HG03060 (cell line): ENCODE data around the gene ZMYND10.

Source experiments
- ATAC-seq: cut with Tn5 transposase; IDR thresholded peaks from one replicate; pipeline ENCODE4 v1.9.1; 2021; ENCODE audit warnings: low read depth, moderate number of reproducible peaks; ENCODE audit not compliant: unreplicated experiment

The ZMYND10 gene

GRCh38 chr3:50350213-50350526 is 4.6 kb upstream of the ZMYND10 start:
- ATAC-seq = no peak

GRCh38 chr3:50347187-50347813 is 1.8 kb upstream of the ZMYND10 start:
- ATAC-seq = no peak

DNA sequence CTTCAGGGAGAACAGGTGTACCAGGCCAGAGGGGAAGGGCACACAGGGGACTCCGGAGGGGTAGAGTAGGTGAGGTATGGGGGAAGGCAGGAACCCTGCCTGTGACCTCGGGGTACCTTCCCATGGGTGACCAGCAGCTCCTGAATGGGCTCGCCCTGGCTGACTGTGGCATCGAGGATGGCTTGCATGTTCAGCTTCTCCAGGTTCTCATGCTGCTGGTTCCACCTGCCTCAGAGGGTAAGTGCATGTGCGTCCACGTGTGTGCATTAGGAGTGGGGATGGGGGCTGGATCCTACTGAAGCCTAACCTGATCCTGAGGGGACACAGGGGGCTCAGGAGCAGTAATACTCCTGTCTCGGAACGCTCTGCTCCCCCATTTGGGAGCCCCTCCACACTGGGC is 524 bp downstream of the ZMYND10 start:
- no peak for ATAC-seq

DNA sequence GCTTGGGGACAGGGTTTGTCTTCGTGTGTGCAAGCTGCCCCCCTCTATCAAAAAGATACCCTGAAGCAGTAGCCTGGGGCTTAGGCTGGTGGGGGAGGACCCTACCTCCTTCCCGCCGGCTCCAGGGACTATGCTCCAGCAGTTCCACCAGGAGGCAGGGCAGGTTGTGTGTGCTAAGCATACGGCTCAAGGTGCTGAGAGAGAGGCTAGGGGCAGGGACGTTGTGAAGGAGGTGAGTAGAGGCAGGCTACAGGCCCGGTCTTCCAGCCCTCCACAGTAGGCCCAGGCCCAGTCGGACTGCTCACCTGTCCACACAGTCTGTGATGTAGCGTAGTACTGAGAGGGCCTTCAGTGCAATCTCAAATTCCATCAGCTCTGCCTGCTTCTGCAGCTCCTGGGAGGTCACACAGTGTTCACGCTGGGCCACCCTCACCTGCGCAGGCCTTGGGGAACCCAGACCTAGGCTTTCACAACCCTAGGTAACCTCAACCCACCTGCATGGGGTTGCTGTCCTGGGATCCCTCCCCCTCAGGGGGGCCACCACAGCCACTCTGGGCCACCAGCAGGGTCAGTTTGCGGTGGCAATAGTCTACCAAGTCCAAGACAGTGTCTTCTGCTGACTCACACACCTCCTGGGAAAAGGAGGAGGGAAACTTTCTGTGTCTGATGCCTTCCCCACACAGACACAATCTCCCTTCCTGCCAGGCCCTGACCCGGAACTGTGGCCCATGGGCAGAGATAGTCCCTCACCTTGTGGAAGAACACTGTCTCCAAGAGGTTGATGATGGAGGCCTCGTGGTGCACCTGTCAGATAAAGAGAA is 2.5 kb downstream of the ZMYND10 start:
- no peak for ATAC-seq

- ATAC-seq = no peak
Observed at GRCh38 chr3:50341996-50342650, 3.4 kb downstream of the ZMYND10 start.

DNA sequence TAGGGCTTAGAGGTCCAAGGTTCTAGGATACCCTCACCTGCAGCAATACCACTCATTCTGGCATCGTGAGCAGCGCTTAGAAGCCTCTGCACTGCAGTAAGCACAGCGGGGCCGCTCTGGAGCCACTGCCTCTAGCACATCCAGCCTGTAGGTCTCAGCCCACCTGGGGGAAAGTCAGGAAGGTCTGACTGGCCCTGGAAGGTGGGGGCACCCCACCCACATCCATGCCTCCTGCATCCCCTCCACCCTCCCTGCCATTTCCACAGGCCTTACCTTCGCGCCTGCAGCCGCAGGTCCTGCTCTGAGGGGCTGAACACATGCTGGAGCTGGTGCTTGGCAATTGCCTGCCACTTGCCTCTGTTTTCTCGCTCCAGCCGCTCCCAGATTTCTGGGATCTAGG is 4.0 kb downstream of the ZMYND10 start:
- ATAC-seq = no peak

DNA sequence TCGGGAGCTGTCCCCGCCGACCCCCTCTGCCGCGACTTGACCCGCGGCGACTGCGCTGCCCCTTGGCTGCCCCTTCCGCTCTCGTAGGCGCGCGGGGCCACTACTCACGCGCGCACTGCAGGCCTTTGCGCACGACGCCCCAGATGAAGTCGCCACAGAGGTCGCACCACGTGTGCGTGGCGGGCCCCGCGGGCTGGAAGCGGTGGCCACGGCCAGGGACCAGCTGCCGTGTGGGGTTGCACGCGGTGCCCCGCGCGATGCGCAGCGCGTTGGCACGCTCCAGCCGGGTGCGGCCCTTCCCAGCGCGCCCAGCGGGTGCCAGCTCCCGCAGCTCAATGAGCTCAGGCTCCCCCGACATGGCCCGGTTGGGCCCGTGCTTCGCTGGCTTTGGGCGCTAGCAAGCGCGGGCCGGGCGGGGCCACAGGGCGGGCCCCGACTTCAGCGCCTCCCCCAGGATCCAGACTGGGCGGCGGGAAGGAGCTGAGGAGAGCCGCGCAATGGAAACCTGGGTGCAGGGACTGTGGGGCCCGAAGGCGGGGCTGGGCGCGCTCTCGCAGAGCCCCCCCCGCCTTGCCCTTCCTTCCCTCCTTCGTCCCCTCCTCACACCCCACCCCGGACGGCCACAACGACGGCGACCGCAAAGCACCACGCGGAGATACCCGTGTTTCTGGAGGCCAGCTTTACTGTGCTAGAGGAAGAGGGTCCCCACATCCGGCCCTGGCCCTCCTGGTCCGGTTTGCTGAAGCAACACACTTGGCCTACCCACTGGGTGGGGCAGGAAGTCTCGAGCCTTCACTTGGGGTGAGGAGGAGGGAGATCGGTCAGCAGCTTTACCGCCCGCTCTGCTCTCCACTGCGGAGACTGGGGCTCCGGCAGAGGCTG is 4.8 kb downstream of the ZMYND10 start, which contains the start of gene RASSF1:
Gene RASSF1 (minus strand): TSS at position 389 of the 882 bp plus-strand sequence. CDS start 31 bp downstream, at position 358.
- no peak for ATAC-seq

GRCh38 chr3:50340147-50340447 is 5.4 kb downstream of the ZMYND10 start:
- no peak for ATAC-seq

GRCh38 chr3:50339485-50340146 is 5.9 kb downstream of the ZMYND10 start:
- ATAC-seq = no peak

DNA sequence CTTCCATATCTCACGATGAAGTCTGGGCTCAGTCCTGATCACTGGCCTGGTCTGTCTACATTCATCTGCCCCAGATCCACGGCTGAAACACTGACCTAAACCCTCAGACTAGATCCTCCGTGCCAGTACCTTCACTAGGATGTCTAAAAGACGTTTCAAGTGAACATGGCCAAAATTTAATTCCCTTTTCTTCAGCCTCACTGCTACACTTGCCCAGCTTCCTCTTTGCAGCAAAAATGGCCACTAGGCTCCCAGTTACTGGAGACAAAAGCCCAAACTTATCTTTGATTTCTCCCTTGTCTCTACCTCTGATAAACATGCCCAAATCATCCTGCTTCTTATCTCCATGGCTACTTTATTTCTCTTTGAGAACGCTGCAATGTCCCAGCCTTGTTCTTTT is 6.6 kb downstream of the ZMYND10 start:
- no peak for ATAC-seq

DNA sequence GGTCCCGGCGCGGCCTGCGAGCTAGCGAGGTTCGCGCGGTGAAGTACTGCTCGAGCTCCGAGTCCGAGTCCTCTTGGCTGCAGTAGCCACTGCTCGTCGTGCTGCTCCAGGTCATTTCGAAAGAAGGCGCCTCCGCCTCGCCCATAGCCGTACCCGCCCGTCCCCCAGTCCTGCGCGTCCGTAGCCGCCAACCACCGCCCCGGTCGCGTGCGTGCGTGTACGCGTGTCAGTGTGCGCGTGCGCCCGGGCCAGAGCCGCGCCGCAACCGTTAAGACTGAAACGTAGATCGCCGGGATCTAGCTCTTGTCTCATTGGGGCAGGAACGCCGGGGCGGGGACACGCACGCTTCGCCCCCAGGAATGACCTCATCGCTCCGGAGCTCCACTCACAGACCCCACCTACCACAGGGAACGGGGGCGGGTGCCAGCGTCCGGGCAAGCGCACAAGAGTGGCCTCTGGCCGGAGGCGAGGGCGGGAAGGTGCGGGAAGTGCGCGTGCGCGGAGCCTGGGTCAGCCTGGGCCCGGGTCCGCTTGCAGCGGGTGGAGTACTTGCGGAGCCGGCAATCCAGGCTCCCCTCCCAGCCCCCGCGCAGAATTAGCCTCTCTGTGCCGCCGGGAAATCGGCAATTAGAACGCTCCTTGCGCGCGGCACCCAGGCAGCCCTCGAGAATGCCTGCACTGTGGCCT is 8.2 kb downstream of the ZMYND10 start:
- ATAC-seq = peak; percentile 66

GRCh38 chr3:50336452-50337174 is 8.9 kb downstream of the ZMYND10 start:
- peak; percentile 15 for ATAC-seq

GRCh38 chr3:50334339-50335075 is 11.0 kb downstream of the ZMYND10 start:
- ATAC-seq = no peak

- ATAC-seq = no peak
Observed at GRCh38 chr3:50333744-50334328, 11.7 kb downstream of the ZMYND10 start.

DNA sequence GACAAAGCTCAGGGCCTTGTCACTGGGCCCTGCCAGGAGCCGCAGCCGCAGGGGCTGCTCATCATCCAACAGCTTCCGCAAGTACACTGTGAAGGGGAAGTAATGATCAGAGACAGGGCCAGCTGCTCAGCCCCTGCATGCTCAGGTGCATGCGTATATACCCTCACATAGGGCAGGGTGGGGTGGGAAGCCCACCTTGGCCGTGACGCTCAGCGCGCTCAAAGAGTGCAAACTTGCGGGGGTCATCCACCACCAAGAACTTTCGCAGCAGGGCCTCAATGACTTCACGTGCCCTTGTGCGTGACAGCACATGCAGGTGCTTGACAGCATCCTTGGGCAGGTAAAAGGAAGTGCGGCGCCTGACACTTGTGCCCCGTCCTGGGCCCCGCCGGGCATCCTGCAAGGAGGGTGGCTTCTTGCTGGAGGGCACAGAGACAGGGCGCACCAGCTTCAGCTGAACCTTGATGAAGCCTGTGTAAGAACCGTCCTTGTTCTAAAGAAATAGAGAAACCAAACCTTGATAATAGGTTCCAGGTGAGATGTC is 14.1 kb downstream of the ZMYND10 start:
- no peak for ATAC-seq

- no peak for ATAC-seq
Observed at GRCh38 chr3:50330330-50330729, 15.2 kb downstream of the ZMYND10 start.

- peak; percentile 67 for ATAC-seq
Observed at GRCh38 chr3:50327943-50328691, 17.4 kb downstream of the ZMYND10 start, which contains the start of gene TUSC2. TSS of gene TUSC2 (minus strand) at chr3:50328223. CDS start at chr3:50328099, 124 bp downstream.
